Activated CD4-positive, CD25-positive, alpha-beta regulatory T cell (primary cell): ENCODE measurements around the gene RAPGEF3.
A peak's percentile ranks its signal among the peaks of the same experiment; 100 is the strongest.

ENCODE experiments used
- DNase-seq, 4 experiments: peaks; one replicate each; lab custom pipeline; 2025; lab: John Stamatoyannopoulos, UW

Gene RAPGEF3

GRCh38 chr12:47721431-47721973, 37.2 kb downstream of the RAPGEF3 start:
- no peak for DNase-seq

DNA sequence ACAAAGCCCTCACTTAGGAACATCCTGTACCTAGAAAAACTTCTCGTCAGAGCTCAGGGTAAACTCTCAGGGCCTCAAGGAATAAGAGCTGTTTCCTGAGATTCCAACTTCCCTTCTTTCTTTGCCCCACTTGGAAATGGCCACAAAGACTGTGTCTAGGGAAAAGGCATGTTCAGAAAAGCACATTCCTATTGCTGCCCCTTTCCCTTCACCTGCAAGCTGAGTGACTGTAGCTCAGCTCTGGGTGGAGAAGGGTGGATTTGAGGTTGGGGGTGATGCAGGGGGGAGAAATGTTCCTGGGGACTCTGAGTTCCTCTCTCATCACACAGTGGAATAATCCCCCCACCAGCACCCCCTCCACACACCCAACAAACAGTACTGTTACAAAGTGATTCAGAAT, 40.1 kb downstream of the RAPGEF3 start:
- DNase-seq, result no peak

DNA sequence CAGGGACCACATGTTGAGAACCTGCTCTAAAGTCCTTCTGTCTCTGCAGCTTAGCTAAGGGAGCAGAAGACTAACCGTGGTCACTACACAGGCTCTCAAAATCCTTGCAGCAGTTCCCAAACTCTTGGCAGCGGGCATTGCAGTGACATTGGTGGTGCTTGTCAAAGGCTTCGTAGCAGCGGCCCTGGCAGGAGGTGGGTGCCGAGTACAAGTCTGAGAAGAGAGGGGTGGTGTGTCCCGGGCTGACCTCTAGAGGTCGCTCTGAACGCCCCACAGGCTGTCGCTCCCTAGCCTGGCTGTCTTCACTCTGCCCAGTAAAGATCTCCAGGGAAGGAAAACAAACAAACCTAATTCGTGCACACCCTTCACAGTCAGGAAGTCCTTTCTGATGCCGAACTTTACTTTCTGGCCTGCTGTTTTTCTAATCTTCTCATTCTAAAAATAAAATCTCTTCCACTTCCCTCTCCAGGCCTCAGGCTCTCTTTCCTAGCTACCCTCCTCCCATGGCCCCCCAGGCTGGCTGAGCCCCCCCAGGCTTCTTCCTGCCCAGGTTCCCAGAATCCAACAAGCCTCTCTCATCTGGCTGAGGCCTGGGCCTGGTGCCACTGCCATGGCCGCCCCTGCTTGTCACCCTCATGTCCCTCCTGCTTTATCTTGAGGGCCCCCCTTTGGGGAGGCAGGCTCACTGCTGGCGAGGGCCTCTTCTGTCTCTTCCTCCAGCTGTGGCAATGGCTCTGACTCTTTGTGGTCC, 41.1 kb downstream of the RAPGEF3 start:
- DNase-seq, result no peak

DNA sequence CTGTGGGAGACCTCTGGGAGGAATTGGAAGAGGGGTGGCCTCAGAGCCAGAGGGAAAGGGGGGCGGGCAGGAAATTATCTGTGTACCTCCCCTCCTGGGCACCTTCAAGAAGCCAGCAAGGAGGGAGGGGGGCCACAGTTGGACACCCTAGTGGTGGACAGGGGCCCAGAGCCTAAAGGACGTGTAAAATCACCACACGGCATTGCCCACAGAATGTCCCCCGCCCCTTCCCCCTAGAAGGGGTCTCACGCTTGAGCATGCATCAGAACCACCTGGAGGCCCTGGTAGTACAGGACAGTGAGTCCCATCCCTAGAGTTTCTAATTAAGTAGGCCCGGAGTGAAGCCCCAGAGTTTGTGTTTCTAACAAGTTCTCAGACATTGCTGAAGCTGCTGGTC, 41.6 kb downstream of the RAPGEF3 start:
- no peak for DNase-seq

- no peak for DNase-seq
These were observed 42.7 kb downstream of the RAPGEF3 start for GRCh38 chr12:47715877-47716548.

DNA sequence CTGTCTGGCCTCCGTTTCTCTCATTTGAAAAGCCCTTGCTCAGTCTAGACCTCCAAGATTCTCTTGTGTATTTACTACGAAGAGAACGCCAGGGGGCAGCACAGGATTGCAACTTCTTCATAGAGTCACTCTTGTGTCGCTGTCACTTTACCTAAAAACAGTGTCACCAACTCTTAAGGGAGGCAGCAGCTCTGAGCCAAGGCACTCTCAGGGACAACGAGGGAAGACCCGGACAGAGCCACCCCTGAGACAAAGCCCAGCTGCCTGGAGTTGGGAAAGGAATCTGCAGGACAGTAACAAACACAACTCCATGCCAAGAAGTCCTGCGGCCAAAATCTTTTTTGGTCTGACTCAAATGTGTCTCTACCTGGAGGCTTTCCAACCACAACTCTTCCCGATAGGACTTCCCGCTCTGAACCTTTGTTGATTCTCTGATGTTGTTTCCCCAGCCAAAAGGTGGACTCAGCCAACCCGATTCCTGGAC, 43.2 kb downstream of the RAPGEF3 start:
- DNase-seq, result peak; percentile 55 to 72 (median 62)

GRCh38 chr12:47714826-47715386, 43.8 kb downstream of the RAPGEF3 start:
- DNase-seq, result no peak

- no peak for DNase-seq
These were observed 46.5 kb downstream of the RAPGEF3 start for GRCh38 chr12:47712171-47712570.

DNA sequence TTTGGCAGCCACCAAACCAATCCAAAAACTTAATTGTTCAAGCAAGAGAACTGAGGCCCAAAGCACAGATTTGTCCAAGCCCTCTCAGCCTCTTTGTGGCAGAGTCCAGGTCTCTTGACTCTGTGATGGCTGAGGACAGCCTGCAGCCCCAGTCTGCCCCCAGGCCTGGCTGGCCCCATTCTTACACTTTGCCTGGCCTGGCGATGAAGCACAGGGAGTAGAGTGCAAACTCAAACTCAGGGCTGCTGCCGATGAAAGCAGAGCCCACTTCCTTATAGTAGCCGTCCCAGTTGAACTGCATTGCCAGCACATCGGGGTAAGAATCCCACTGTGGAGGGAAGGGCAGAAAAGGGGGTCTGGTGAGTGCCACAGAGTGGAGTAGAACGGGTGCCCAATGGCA, 47.2 kb downstream of the RAPGEF3 start:
- no peak for DNase-seq

GRCh38 chr12:47710278-47710677, 48.4 kb downstream of the RAPGEF3 start:
- DNase-seq, result no peak

DNA sequence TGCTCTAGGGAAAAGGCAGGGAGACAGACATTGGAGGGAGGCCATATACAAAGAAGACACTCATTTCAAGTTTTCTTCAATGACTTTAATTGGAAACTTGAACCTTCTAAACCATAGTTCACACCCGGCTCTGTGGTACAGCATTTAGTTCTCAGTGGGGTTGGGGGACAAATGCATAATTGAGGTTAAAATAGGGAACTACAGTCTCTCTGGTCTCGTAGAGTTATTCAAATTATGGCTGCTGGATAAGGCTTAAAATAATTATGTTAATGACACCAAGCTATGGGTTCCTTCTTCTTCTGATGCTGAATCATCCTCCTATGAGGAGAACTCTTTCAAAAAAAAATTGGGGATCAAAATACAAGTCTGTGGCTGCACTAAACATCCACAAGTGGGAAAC, 49.0 kb downstream of the RAPGEF3 start:
- DNase-seq, result no peak

GRCh38 chr12:47709237-47709636, 49.4 kb downstream of the RAPGEF3 start:
- DNase-seq, result no peak

GRCh38 chr12:47707905-47708543, 50.7 kb downstream of the RAPGEF3 start:
- DNase-seq, result no peak

DNA sequence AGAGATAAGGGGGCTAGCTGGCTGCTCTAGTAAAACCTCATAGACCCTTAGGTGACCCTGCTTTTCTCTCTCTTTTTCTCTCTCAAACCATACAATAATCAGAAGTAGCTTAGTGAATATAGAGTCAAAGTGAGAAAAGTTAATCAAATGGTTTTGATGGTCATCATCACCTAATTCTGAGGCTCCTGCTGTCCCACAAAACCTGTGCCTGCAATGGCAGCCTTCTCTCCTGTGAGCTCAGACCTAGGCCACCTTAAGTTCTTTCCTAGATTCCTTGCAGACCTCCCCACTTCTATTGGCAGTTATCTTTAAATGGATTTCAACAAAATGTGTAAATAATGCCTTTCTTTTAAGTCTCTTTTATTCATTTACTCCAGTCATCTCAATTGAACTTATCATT, 51.3 kb downstream of the RAPGEF3 start:
- no peak for DNase-seq

DNA sequence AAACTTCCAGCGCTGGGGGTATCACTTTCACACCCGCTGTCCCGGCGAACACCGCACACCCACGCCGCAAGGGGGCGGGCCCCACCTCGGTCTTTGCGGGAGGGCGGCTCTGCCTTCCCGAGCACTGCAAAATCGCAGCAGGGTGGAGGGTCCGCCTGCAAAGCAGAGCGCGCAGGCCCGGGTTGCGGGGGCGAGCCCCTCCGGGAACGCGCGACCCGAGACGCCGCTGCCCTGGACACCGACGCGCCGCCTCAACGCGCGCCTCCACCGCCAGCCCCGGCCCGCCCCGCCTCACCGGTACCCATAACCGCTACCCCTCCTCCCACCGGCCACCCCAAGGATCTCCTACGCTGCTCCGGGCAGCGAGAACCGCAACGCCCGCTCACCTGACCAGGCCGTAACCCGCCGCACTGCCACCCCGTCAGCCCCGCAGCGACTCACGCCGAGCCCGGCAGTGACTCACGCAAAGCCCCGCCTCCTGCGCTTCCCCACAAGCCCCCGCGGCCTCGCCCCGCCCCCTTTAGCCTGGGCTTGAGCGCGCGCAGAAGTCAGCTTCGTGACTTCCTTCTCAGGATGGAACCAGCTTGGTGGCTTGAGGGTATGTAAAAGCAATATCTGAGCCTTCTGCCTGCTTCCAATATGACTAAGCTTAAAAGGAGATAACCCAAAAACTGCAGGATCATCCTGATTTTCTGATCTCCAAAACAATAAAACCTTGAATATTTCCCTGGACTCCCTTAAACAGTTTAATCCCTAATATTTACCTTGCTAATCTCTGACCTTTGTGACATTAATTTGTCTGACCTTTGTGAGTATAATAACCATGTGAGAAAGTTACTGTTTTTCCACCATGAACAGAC, 52.9 kb downstream of the RAPGEF3 start, which contains the start of gene RPAP3:
TSS of gene RPAP3 (minus strand) at position 465 of the 860 bp plus-strand sequence. CDS start 3,190 bp downstream, outside the sequence.
- DNase-seq, result peak; percentile 91 to 96 (median 94)

GRCh38 chr12:47705229-47705565, 53.5 kb downstream of the RAPGEF3 start:
- no peak for DNase-seq

GRCh38 chr12:47704719-47705118, 54.0 kb downstream of the RAPGEF3 start:
- DNase-seq, result no peak

GRCh38 chr12:47700263-47700662, 58.4 kb downstream of the RAPGEF3 start:
- no peak for DNase-seq

DNA sequence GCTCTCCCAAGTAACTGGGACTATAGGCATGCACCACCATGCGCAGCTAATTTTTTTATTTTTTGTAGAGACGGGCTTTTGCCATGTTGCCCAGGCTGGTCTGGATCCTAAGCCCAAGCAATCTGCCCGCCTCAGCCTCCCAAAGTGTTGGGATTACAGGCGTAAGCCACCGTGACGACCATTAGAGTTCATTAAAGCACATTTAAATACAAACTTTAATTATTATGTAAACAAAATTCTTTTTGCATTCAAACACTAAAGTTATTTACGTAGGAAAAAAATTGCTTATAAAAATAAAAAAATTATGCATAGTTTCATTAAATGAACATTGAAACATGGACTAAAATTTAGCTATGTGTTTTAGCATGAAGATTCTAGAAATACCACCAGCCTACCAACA, 60.0 kb downstream of the RAPGEF3 start:
- DNase-seq, result no peak

DNA sequence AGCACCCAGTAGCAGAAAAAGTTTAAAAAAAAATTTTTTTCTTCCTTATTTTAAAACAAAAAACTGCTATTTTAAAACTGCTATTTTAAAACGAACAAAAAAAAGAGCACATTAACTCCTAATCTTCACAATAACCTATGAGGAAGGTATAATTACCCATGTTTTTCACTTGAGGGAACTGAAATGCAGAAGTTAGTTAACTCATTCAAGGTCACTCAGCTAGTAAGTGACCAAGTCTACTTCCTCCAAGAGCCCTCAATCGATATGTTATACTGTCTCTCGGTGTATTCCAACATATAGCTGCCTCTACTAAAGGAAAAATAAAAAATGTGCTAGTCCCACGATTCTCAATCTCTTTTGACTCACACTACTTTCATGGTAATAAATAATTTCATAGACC, 60.6 kb downstream of the RAPGEF3 start:
- no peak for DNase-seq

DNA sequence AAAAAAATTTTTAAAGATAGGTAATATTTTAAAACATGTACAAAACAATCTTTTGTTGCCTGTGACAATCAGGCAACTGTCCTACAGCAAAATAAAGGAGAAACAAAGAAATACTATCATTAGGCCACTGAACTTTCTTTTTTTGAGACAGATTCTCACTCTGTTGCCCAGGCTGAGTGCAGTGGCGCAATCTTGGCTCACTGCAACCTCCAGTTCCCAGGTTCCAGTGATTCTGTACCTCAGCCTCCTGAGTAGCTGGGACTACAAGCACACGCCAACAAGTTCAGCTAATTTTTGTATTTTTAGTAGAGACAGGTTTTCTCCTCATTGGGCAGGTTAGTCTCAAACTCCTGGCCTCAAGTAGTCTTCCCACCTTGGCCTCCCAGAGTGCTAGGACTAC, 69.5 kb downstream of the RAPGEF3 start:
- DNase-seq, result no peak
